GM13976 (cell line): ENCODE results near the gene GSTM3.

Experiments used
- DNase-seq: peaks from one replicate; pipeline ENCODE4 v3.0.0; 2012; ENCODE audit warnings: low spot score
- in situ Hi-C: fragments of 300-500 bp; cut with MboI; formaldehyde crosslinking; loops from one replicate; pipeline ENCODE4 v1.12.0; 2022; ENCODE audit warnings: low sequenced_read_pairs, mixed read lengths, inconsistent platforms; ENCODE audit not compliant: unreplicated experiment
- TF ChIP-seq, protein P1 (sequence below): IDR thresholded peaks from 2 replicates; pipeline ENCODE4 v1.5.1; 2012; ENCODE audit warnings: borderline replicate concordance, mild to moderate bottlenecking; ENCODE audit not compliant: insufficient read depth; ENCODE audit errors: extremely low read depth, missing control alignments, control extremely low read depth

Gene GSTM3

GRCh38 chr1:109775398-109775797 lies 34.6 kb upstream of the GSTM3 start:
- no peak for DNase-seq
- in situ Hi-C loops = loop anchor here (5.0 kb wide), 1 partner anchor 212 kb away; no protein-coding TSS in a partner anchor

DNA sequence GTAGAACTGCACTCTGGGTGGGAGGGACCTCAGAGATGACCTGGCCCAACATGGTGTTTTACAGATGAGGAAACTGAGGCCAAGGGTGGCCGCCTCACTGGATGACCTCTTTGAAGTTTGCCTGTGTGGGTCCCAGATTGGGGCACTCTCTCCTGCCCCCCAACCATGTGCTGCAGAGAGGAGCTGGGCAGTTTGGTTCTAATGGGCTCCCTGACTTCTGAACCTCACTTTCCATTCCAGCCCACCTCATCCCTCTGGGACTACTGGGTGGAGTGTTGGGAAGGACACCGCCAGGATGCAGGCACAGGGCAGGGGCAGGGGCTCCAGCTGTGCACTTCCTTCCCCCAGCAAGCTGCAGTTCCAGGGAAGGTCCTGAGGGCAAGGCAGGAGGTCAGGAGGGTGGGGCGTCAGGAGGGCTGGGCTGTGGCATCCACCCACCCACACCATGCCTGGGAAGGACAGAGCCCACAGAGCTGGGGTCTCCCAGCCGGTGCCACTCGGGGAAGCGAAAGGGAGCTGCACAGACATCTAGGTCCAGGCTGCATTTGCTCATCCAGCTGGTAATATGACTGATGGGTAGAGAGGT lies 33.2 kb upstream of the GSTM3 start:
- TF ChIP-seq, protein P1, sequence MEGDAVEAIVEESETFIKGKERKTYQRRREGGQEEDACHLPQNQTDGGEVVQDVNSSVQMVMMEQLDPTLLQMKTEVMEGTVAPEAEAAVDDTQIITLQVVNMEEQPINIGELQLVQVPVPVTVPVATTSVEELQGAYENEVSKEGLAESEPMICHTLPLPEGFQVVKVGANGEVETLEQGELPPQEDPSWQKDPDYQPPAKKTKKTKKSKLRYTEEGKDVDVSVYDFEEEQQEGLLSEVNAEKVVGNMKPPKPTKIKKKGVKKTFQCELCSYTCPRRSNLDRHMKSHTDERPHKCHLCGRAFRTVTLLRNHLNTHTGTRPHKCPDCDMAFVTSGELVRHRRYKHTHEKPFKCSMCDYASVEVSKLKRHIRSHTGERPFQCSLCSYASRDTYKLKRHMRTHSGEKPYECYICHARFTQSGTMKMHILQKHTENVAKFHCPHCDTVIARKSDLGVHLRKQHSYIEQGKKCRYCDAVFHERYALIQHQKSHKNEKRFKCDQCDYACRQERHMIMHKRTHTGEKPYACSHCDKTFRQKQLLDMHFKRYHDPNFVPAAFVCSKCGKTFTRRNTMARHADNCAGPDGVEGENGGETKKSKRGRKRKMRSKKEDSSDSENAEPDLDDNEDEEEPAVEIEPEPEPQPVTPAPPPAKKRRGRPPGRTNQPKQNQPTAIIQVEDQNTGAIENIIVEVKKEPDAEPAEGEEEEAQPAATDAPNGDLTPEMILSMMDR = no peak
- in situ Hi-C loops = loop anchor here (5.0 kb wide), 2 partner anchors 132 to 227 kb away; partner anchors contain the start of gene GNAI3
- DNase-seq = no peak

More at GRCh38 chr1:109775398-109775797, 34.6 kb upstream of the GSTM3 start:
- TF ChIP-seq, protein P1 = no peak

- peak; percentile 88 for DNase-seq
- in situ Hi-C loops = loop anchor here (5.0 kb wide), 2 partner anchors 131 to 226 kb away; partner anchors contain the start of gene GNAI3
- TF ChIP-seq, protein P1 = peak; percentile 81
Observed at GRCh38 chr1:109773203-109773899, 32.5 kb upstream of the GSTM3 start.

GRCh38 chr1:109772658-109773202 lies 31.9 kb upstream of the GSTM3 start:
- DNase-seq = no peak
- TF ChIP-seq, protein P1 = no peak
- in situ Hi-C loops = loop anchor here (5.0 kb wide), 2 partner anchors 130 to 225 kb away; partner anchors contain the start of gene GNAI3

DNA sequence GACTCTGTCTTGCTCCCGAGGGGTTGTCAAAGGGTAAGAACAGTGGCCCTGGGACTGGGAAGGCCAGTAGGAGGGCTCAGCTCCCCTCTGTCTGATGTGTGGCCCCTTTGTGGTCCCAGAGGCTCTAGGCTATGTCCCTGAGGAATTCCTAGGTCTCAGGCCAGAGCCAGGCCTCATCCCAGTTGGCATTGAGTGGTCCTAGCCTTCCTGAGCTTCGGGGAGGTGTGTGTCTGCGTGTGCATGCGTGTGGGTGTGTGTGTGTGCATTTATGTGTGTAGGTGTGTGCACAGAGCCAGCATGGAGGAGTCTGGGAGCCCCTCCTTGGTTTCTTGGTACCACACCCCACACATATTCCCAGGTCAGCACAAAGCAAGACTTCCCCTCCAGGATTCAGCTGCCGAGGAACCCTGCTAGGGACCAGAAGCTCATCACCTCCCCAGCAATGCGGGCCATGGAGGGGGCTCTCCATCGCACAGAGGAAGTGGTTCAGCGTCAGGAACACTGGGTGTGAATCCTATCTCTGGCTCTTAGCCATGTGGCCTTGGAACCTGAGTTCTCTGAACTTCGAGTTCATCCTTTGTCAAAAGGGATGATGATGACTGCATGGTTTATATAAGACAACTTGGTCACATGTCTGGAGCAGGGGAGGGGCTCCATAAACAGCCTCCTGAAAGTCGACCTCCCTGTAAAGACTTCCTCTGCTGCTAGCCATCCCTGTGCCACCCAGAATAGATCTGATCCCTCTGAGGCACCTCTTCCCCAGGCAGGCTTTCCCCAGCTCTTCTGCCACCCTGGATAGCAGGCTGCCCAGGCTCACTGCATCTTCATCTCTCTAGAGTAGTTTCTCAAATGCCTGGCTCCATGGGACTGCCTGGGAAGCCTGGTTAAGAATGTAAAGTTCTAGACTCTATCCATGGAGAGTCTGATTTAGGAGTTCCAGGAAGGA lies 31.1 kb upstream of the GSTM3 start:
- in situ Hi-C loops = loop anchor here (5.0 kb wide), 2 partner anchors 130 to 225 kb away; partner anchors contain the start of gene GNAI3
- TF ChIP-seq, protein P1 = no peak
- DNase-seq = no peak

DNA sequence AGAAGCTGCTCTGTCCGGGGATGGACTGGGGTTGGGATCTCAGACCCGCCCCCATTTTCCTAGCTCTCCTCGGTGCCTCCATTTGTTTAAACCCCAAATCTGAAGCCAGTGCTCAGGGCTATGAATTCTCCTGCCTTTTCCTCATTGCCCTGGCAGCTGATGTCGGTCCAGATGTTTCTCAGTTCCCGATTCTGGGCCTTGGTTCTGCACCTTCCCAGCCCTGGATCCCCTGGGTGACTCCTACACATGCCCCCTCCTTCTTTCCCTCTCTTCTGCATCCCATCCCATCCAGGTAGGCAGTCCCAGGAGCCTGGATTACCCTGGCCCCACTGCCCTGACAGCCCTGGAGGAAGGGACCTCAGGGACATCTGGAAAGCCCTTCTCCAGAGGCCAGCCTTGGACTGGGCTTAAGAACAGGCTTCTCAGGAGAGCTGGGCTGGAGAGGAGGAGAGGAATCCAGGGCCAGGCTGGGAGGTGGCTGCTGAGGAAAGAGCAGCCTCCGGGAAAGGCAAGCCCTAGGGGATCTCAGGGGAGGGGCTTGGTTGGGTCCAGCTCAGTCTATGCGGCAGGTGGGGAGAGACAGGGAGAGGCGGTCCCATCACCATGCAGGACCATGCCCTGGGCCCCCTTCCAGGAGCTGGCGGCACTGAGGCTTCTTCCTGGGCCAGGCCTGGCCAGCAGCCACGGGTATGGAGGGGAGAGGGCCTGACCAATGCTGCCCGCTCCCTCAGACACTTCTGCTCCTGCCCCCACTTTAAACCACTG lies 29.7 kb upstream of the GSTM3 start:
- TF ChIP-seq, protein P1 = no peak
- in situ Hi-C loops = loop anchor here (5.0 kb wide), 2 partner anchors 128 to 223 kb away; partner anchors contain the start of gene GNAI3
- DNase-seq = no peak
